Body of pancreas (tissue), 4 donors: ENCODE results near the gene RAB3B. TPM values are rescaled to one million over a fixed set of nuclear protein-coding genes. Genes with fewer than 3 reads are reported as not detected.

ENCODE experiments used
- ATAC-seq: fragments of 150-250 bp; one replicate; pipeline ENCODE4 v1.9.1; 2016
- DNase-seq, 4 donors: peaks; one replicate each; pipeline ENCODE4 v3.0.0-alpha.2; 2019
- H3K27ac ChIP-seq, 4 donors: fragments of 200-600 bp; sonication (generic); 1 replicate in 3 of 4; 2 replicates in 1 of 4; pipeline versions ENCODE4 v1.5.1 to v1.6.1; 2016 to 2019; ENCODE audit warnings: mild to moderate bottlenecking in 1 of 4, mixed read lengths in 1 of 4, moderate library complexity in 1 of 4
- H3K27me3 ChIP-seq, 2 donors: fragments of 200-600 bp; sonication (generic); one replicate each; pipeline ENCODE4 v1.6.0; 2016; ENCODE audit warnings: mild to moderate bottlenecking in 1 of 2
- H3K36me3 ChIP-seq, 2 donors: fragments of 200-600 bp; sonication (generic); replicated peaks in 1 of 2; 2 replicates each; pipeline ENCODE4 v1.5.1; 2016; ENCODE audit warnings: low read depth in 2 of 2; ENCODE audit not compliant: insufficient read depth in 1 of 2
- H3K4me1 ChIP-seq: fragments of 200-600 bp; sonication (generic); one replicate; pipeline ENCODE4 v1.6.0; 2016
- H3K4me3 ChIP-seq, 2 donors: fragments of 200-600 bp; sonication (generic); 1 replicate in 1 of 2; 2 replicates in 1 of 2; pipeline ENCODE4 v1.5.1; 2016 to 2019
- H3K9me3 ChIP-seq, 3 donors: fragments of 200-600 bp; sonication (generic); 1 replicate in 2 of 3; 2 replicates in 1 of 3; pipeline ENCODE4 v1.5.1; 2016
- CTCF ChIP-seq, 7 experiments: fragments of 450-650 bp in 4 of 7; fragments of 200-600 bp in 3 of 7; sonication (generic) in 3 of 7; IDR thresholded peaks; one replicate each; pipeline ENCODE4 v1.5.1; 2016 to 2019; ENCODE audit warnings: antibody characterized with exemption in 7 of 7
- POLR2A ChIP-seq, 3 donors: fragments of 450-650 bp; IDR thresholded peaks; one replicate each; pipeline ENCODE4 v1.6.1; 2016; ENCODE audit warnings: antibody characterized with exemption in 3 of 3, mild to moderate bottlenecking in 2 of 3
- WGBS, 2 donors: methylation state at CpG; one replicate each; pipeline ENCODE4 v1.1.5; 2017; 5-methylcytosine and 5-hydroxymethylcytosine counted together
- intact Hi-C: fragments of 100-400 bp; cut with DNase I; formaldehyde crosslinking; loops from one replicate; pipeline ENCODE4 v1.15.1; 2023
- total RNA-seq, 2 donors: library from RNA; depleted of rRNA; stranded (reverse); fragments of >200 nt; gene quantifications; one replicate each; pipeline ENCODE4 v1.1.0, GENCODE V29; 2016

RAB3B gene
- total RNA-seq, 2 donors from 2014 or later = 1.3 to 2.9 TPM

DNA sequence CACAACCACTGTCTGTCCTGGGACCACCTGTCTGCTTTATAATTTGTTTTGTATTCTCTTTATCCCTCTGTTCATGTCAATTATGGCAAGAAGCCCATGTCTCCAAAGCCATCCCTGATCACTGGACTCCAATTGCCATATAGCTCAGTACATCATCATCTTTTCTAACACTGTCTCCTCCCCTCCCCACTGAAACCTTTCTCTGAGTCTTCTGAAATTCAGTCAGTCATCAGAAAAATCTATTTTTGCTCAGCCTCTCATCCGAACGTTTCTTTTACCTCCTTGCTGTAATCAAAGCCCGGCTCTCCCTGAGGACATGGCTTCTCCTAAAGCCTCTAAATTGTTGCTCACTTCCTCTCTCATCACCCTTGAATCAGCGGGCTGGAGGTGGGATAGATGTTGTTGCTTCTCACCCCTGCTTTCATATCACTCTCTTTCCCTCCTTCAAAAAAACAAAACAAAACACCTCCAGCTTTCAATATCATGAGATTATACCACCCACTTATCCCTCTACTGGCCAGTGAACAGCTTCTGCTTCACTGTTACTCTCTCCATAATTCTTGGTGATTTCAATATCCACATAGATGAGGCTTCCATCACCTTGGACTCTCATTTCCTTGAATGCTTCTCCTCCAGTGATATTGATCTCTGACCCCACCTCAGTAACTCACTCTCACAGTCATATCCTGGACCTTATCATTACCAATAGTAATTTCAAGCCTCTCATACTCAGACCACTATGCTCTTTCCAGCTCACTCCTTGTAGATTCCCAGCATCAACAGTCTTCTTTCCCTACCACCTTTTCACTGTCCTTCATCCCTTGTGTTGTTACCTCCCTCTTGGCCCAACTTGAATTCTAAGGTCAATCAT is 27.8 kb downstream of the RAB3B start:
- Histone ChIP-seq H3K9me3 (no peaks in the 10 kb centered on the region), H3K4me3 (no peak overlapping the region), H3K36me3 (no peaks in the 10 kb centered on the region), H3K4me1 (no peaks in the 10 kb centered on the region), H3K27ac (no peak overlapping the region), H3K27me3 (no peaks in the 10 kb centered on the region)
- ATAC-seq (no peak), DNase-seq (no peak)
- intact Hi-C loops = no loop called here
- 61 to 62% methylated on average over 4 of the region's 4 CpGs for WGBS, 2 donors
- TF ChIP-seq CTCF (IDR thresholded peaks at IDR 0.05) (no peak), POLR2A (IDR thresholded peaks at IDR 0.05) (no peak)

GRCh38 chr1:51961954-51962353 is 28.5 kb downstream of the RAB3B start:
- 65 to 89% methylated on average over 2 of the region's 2 CpGs for WGBS, 2 donors
- H3K36me3 ChIP-seq = no peaks in the 10 kb centered on the region
- DNase-seq (no peak), ATAC-seq (no peak)
- no peaks in the 10 kb centered on the region for H3K9me3 ChIP-seq
- H3K27me3 ChIP-seq = no peaks in the 10 kb centered on the region
- H3K4me1 ChIP-seq = no peaks in the 10 kb centered on the region
- H3K27ac ChIP-seq = no peak overlapping the region
- intact Hi-C loops = no loop called here
- no peak overlapping the region for H3K4me3 ChIP-seq
- TF ChIP-seq POLR2A (IDR thresholded peaks at IDR 0.05) = no peak
- TF ChIP-seq CTCF (IDR thresholded peaks at IDR 0.05) = no peak

- WGBS, 2 donors = 43 to 44% methylated on average over 2 of the region's 2 CpGs
- no peak for ATAC-seq
- intact Hi-C loops = no loop called here
Observed at GRCh38 chr1:51961231-51961630, 29.3 kb downstream of the RAB3B start.

GRCh38 chr1:51960262-51960661 is 30.2 kb downstream of the RAB3B start:
- H3K27me3 ChIP-seq = no peaks in the 10 kb centered on the region
- ATAC-seq = peak; percentile 12
- peak in 3 of 4 donors; percentile 27 to 57 (median 44) for DNase-seq
- TF ChIP-seq CTCF (IDR thresholded peaks at IDR 0.05) (no peak), POLR2A (IDR thresholded peaks at IDR 0.05) (no peak)
- intact Hi-C loops = no loop called here
- no peaks in the 10 kb centered on the region for H3K36me3 ChIP-seq
- 39 to 58% methylated on average over 3 of the region's 3 CpGs for WGBS, 2 donors
- no peaks in the 10 kb centered on the region for H3K9me3 ChIP-seq
- H3K4me1 ChIP-seq = no peaks in the 10 kb centered on the region
- H3K4me3 ChIP-seq = no peak overlapping the region
- no peak overlapping the region for H3K27ac ChIP-seq

More at GRCh38 chr1:51961231-51961630, 29.3 kb downstream of the RAB3B start:
- Histone ChIP-seq H3K9me3 (no peaks in the 10 kb centered on the region), H3K4me1 (no peaks in the 10 kb centered on the region), H3K27me3 (no peaks in the 10 kb centered on the region), H3K4me3 (no peak overlapping the region), H3K36me3 (no peaks in the 10 kb centered on the region), H3K27ac (no peak overlapping the region)
- DNase-seq = no peak
- no peak for TF ChIP-seq POLR2A (IDR thresholded peaks at IDR 0.05)
- no peak for TF ChIP-seq CTCF (IDR thresholded peaks at IDR 0.05)

DNA sequence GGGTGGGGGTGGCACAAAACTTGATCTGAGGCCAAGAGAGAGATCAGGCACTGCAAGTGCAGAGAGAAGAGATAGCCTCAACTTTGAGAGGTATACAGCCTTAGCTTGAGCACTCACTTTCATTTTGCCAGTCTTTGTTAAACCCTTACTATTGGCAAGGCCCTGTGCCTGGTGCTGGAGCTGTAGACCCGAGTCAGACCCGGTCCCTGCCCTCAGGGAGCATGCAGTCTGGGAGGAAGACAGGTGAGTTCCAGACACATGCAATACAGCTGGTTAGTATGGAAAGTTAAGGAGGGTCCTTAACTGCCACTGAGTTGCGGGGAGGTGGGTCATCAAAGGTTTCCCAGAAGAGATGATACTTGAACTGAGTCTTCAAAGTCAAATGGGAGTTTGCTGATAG is 31.7 kb downstream of the RAB3B start:
- no peak for TF ChIP-seq POLR2A (IDR thresholded peaks at IDR 0.05)
- no peak for TF ChIP-seq CTCF (IDR thresholded peaks at IDR 0.05)
- 89 to 100% methylated on average over 3 of the region's 3 CpGs for whole genome bisulfite sequencing, 2 donors
- Histone ChIP-seq H3K27me3 (no peaks in the 10 kb centered on the region), H3K4me1 (no peaks in the 10 kb centered on the region), H3K27ac (no peak overlapping the region), H3K4me3 (no peak overlapping the region), H3K36me3 (no peaks in the 10 kb centered on the region), H3K9me3 (no peaks in the 10 kb centered on the region)
- intact Hi-C loops = no loop called here
- DNase-seq (no peak), ATAC-seq (no peak)
